Mesenchymal stem cell (in vitro differentiated cells and primary cell): ENCODE measurements around the gene CACNA2D3.

Experiments used
- DNase-seq: peaks from one replicate; pipeline ENCODE4 v3.0.0-alpha.2; 2013
- H2AFZ ChIP-seq: one replicate; pipeline ENCODE4 v1.6.1; 2013; ENCODE audit warnings: low read depth, mild to moderate bottlenecking, control low read depth, inconsistent platforms, low read length, moderate library complexity
- H2AK5ac ChIP-seq: 2 replicates; pipeline ENCODE4 v1.6.1; 2013; ENCODE audit warnings: low read length, moderate library complexity, mild to moderate bottlenecking, inconsistent platforms; ENCODE audit not compliant: severe bottlenecking
- H2BK120ac ChIP-seq: one replicate; pipeline ENCODE4 v1.6.1; 2013; ENCODE audit warnings: low read depth, mild to moderate bottlenecking, inconsistent platforms, low read length, moderate library complexity
- H2BK12ac ChIP-seq, 2 experiments: one replicate each; pipeline ENCODE4 v1.6.1; 2013; ENCODE audit warnings: inconsistent platforms in 2 of 2, low read length in 2 of 2, mild to moderate bottlenecking in 2 of 2, moderate library complexity in 2 of 2, control low read depth in 1 of 2
- H2BK15ac ChIP-seq: one replicate; pipeline ENCODE4 v1.6.1; 2013; ENCODE audit warnings: mild to moderate bottlenecking, low read depth, inconsistent platforms; ENCODE audit not compliant: poor library complexity, severe bottlenecking
- H2BK5ac ChIP-seq: 2 replicates; pipeline ENCODE4 v1.6.1; 2013; ENCODE audit warnings: low read depth, mild to moderate bottlenecking, low read length, control low read depth, inconsistent platforms; ENCODE audit not compliant: poor library complexity, severe bottlenecking
- H3K14ac ChIP-seq, 2 experiments: one replicate each; pipeline ENCODE4 v1.6.1; 2013; ENCODE audit warnings: inconsistent platforms in 2 of 2, low read length in 2 of 2, control low read depth in 1 of 2, mild to moderate bottlenecking in 1 of 2, moderate library complexity in 1 of 2
- H3K18ac ChIP-seq, 2 experiments: one replicate each; pipeline ENCODE4 v1.6.1; 2013; ENCODE audit warnings: inconsistent platforms in 2 of 2, low read length in 2 of 2, control low read depth in 1 of 2, low read depth in 1 of 2, mild to moderate bottlenecking in 1 of 2
- H3K23ac ChIP-seq, 2 experiments: one replicate each; pipeline ENCODE4 v1.6.1; 2013; ENCODE audit warnings: inconsistent platforms in 2 of 2, low read length in 2 of 2, mild to moderate bottlenecking in 2 of 2, moderate library complexity in 2 of 2, control low read depth in 1 of 2
- H3K27ac ChIP-seq: 2 replicates; pipeline ENCODE4 v1.5.1; 2013; ENCODE audit warnings: mild to moderate bottlenecking, moderate library complexity, low read length, control low read depth, inconsistent platforms; ENCODE audit not compliant: poor library complexity, severe bottlenecking
- H3K27me3 ChIP-seq, 2 experiments: 2 replicates each; pipeline versions ENCODE4 v1.6.1 to v1.7.0; 2013; ENCODE audit warnings: low read length in 2 of 2, mild to moderate bottlenecking in 2 of 2, moderate library complexity in 2 of 2, control low read depth in 1 of 2, inconsistent platforms in 1 of 2; ENCODE audit not compliant: control insufficient read depth in 1 of 2, insufficient read depth in 1 of 2
- H3K36me3 ChIP-seq, 2 experiments: 2 replicates each; pipeline versions ENCODE4 v1.6.1 to v1.7.0; 2013; ENCODE audit warnings: low read length in 2 of 2, control low read depth in 1 of 2, inconsistent platforms in 1 of 2, low read depth in 1 of 2, mild to moderate bottlenecking in 1 of 2; ENCODE audit not compliant: insufficient read depth in 2 of 2, control insufficient read depth in 1 of 2
- H3K4ac ChIP-seq, 2 experiments: one replicate each; pipeline ENCODE4 v1.6.1; 2013; ENCODE audit warnings: inconsistent platforms in 2 of 2, low read length in 2 of 2, mild to moderate bottlenecking in 2 of 2, moderate library complexity in 2 of 2, control low read depth in 1 of 2, low read depth in 1 of 2
- H3K4me1 ChIP-seq: 2 replicates; pipeline ENCODE4 v1.6.1; 2013; ENCODE audit warnings: low read depth, low read length, control low read depth; ENCODE audit not compliant: control insufficient read depth, insufficient read depth
- H3K4me2 ChIP-seq: 2 replicates; pipeline ENCODE4 v1.6.1; 2013; ENCODE audit warnings: low read length, mild to moderate bottlenecking, inconsistent platforms; ENCODE audit not compliant: poor library complexity, severe bottlenecking
- H3K4me3 ChIP-seq, 2 experiments: 2 replicates each; pipeline versions ENCODE4 v1.5.1 to v1.7.0; 2013; ENCODE audit warnings: low read length in 2 of 2, mild to moderate bottlenecking in 2 of 2, control low read depth in 1 of 2, low read depth in 1 of 2; ENCODE audit not compliant: insufficient read depth in 1 of 2
- H3K79me1 ChIP-seq: replicated peaks from 2 replicates; pipeline ENCODE4 v1.6.1; 2013; ENCODE audit warnings: mild to moderate bottlenecking, control low read depth, low read length, inconsistent platforms; ENCODE audit not compliant: poor library complexity, severe bottlenecking
- H3K9ac ChIP-seq: 2 replicates; pipeline ENCODE4 v1.7.0; 2013; ENCODE audit warnings: mild to moderate bottlenecking, low read length, moderate library complexity
- H3K9me3 ChIP-seq: 2 replicates; pipeline ENCODE4 v1.7.0; 2013; ENCODE audit warnings: mild to moderate bottlenecking, low read length; ENCODE audit not compliant: control insufficient read depth
- H4K8ac ChIP-seq: one replicate; pipeline ENCODE4 v1.6.1; 2013; ENCODE audit warnings: inconsistent platforms, mild to moderate bottlenecking, low read length, moderate library complexity
- H4K91ac ChIP-seq: one replicate; pipeline ENCODE4 v1.6.1; 2013; ENCODE audit warnings: mild to moderate bottlenecking, low read length, inconsistent platforms
- WGBS: methylation state at CpG from one replicate; pipeline ENCODE4 v1.1.7; 2013; ENCODE audit warnings: mixed read lengths; 5-methylcytosine and 5-hydroxymethylcytosine counted together

The CACNA2D3 gene

DNA sequence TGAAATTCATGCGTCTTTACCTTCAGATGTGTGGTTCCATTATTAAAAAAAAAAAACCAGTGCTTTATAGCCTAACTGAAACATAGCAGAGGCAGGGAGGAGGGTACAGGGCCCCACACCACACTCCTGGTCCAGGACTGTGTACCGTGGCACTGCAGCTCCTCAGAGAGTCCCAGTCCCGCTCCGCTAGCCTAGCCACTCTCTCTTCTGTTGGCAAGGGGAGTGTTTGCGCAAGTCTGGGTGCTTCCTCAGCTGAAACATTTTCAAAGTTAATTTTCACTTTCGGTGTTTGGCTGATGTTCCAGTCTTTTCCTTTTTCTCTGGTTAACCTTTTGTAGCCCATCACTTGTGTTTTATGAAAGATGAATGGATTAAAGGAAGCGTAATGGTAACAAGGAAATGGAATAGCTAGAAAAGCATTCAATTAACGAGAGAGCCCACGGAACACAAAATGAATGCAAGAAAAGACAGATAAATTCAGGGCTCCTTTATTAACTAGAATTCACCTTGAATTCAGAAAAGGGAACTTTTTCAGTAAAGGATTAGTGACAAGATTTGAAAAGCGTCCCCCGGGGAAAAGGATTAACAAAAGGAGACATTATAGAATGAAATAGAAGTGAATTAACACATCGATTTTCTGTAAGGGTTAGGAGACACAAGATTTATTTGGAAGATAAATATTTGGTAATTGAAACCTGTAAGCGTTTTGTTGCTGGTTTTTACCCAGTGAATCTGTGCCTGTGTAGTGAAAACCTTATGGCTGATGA is 177.0 kb downstream of the CACNA2D3 start:
- Histone ChIP-seq H3K27me3 (peaks cover 0 to under 1% of the 10 kb centered on the region in 2 experiments), H3K4me1 (no peaks in the 10 kb centered on the region), H2BK5ac (no peak overlapping the region), H3K4me2 (no peak overlapping the region), H2AFZ (no peak overlapping the region), H3K18ac (no peak overlapping the region), H3K27ac (no peak overlapping the region), H3K36me3 (no peaks in the 10 kb centered on the region), H2BK15ac (no peak overlapping the region), H4K8ac (no peak overlapping the region), H2AK5ac (no peak overlapping the region), H3K14ac (no peak overlapping the region), H3K23ac (no peak overlapping the region), H3K4me3 (no peak overlapping the region), H3K4ac (no peak overlapping the region), H2BK120ac (no peak overlapping the region), H2BK12ac (no peak overlapping the region), H3K9ac (no peak overlapping the region), H3K79me1 (no peaks in the 10 kb centered on the region), H3K9me3 (no peaks in the 10 kb centered on the region), H4K91ac (no peak overlapping the region)
- WGBS, result 79% methylated on average over 11 of the region's 13 CpGs
- DNase-seq, result no peak

GRCh38 chr3:54303517-54304375 is 181.4 kb downstream of the CACNA2D3 start:
- Histone ChIP-seq H3K9ac (no peak overlapping the region), H3K27me3 (peaks cover 0 to 2% of the 10 kb centered on the region in 2 experiments), H2BK15ac (no peak overlapping the region), H3K4me3 (no peak overlapping the region), H2BK5ac (no peak overlapping the region), H4K91ac (no peak overlapping the region), H3K27ac (no peak overlapping the region), H2BK12ac (no peak overlapping the region), H4K8ac (no peak overlapping the region), H3K4me2 (no peak overlapping the region), H2BK120ac (no peak overlapping the region), H3K9me3 (no peaks in the 10 kb centered on the region), H3K4ac (no peak overlapping the region), H3K36me3 (no peaks in the 10 kb centered on the region), H2AK5ac (no peak overlapping the region), H3K18ac (no peak overlapping the region), H3K4me1 (no peaks in the 10 kb centered on the region), H3K14ac (no peak overlapping the region), H3K79me1 (no peaks in the 10 kb centered on the region), H3K23ac (no peak overlapping the region), H2AFZ (no peak overlapping the region)
- no peak for DNase-seq
- 66% methylated on average over 7 of the region's 7 CpGs for WGBS

- Histone ChIP-seq H2AK5ac (no peak overlapping the region), H4K8ac (no peak overlapping the region), H3K4me3 (no peak overlapping the region), H2BK5ac (no peak overlapping the region), H3K27ac (no peak overlapping the region), H3K9me3 (no peaks in the 10 kb centered on the region), H3K18ac (no peak overlapping the region), H3K14ac (no peak overlapping the region), H3K27me3 (peaks cover 0 to 2% of the 10 kb centered on the region in 2 experiments), H2BK120ac (no peak overlapping the region), H3K4me1 (no peaks in the 10 kb centered on the region), H2BK15ac (no peak overlapping the region), H3K9ac (no peak overlapping the region), H3K79me1 (no peaks in the 10 kb centered on the region), H3K4me2 (no peak overlapping the region), H4K91ac (no peak overlapping the region), H3K4ac (no peak overlapping the region), H2BK12ac (no peak overlapping the region), H3K23ac (no peak overlapping the region), H3K36me3 (no peaks in the 10 kb centered on the region), H2AFZ (no peak overlapping the region)
- WGBS, result 72% methylated on average over 2 of the region's 3 CpGs
- no peak for DNase-seq
Observed at GRCh38 chr3:54304877-54305276, 182.5 kb downstream of the CACNA2D3 start.

- Histone ChIP-seq H2BK5ac (no peak overlapping the region), H4K91ac (no peak overlapping the region), H2BK15ac (no peak overlapping the region), H3K9ac (no peak overlapping the region), H3K4ac (no peak overlapping the region), H3K18ac (no peak overlapping the region), H3K27ac (no peak overlapping the region), H2AK5ac (no peak overlapping the region), H3K27me3 (peaks cover 0 to 2% of the 10 kb centered on the region in 2 experiments), H3K4me2 (no peak overlapping the region), H2BK120ac (no peak overlapping the region), H3K23ac (no peak overlapping the region), H3K4me1 (no peaks in the 10 kb centered on the region), H3K9me3 (no peaks in the 10 kb centered on the region), H3K79me1 (no peaks in the 10 kb centered on the region), H2BK12ac (no peak overlapping the region), H3K4me3 (no peak overlapping the region), H3K36me3 (no peaks in the 10 kb centered on the region), H4K8ac (no peak overlapping the region), H2AFZ (no peak overlapping the region), H3K14ac (no peak overlapping the region)
- WGBS, result 44% methylated on average over 1 of the region's 3 CpGs
- no peak for DNase-seq
Observed at GRCh38 chr3:54305409-54306099, 183.2 kb downstream of the CACNA2D3 start.
